Stimulated activated naive CD8-positive, alpha-beta T cell treated with anti-CD3 and anti-CD28 coated beads, Interleukin-15, Interleukin-2, amounts not matched to agents 100 ng/mL and 50 ng/mL, for 24 hours (primary cell): ENCODE results near the gene MGAT4B.
A peak's percentile ranks its signal among the peaks of the same experiment; 100 is the strongest.
"Not testable (repeated sequence)": the region's sequence is repeated elsewhere in the genome, so short reads cannot be mapped to it uniquely, and the experiment has no call there.

Experiments
- H3K27ac Mint-ChIP-seq: one replicate; pipeline ENCODE4 v1.8.0; 2021; ENCODE audit warnings: mild to moderate bottlenecking, mixed read lengths
- H3K27me3 Mint-ChIP-seq: one replicate; pipeline ENCODE4 v1.8.0; 2021; ENCODE audit warnings: mixed read lengths
- H3K36me3 Mint-ChIP-seq: one replicate; pipeline ENCODE4 v1.8.0; 2021; ENCODE audit warnings: low read depth, mixed read lengths
- H3K4me1 Mint-ChIP-seq: one replicate; pipeline ENCODE4 v1.8.0; 2021; ENCODE audit warnings: low read depth, mixed read lengths
- H3K4me3 Mint-ChIP-seq: one replicate; pipeline ENCODE4 v1.8.0; 2021; ENCODE audit warnings: mild to moderate bottlenecking, mixed read lengths
- H3K9me3 Mint-ChIP-seq: one replicate; pipeline ENCODE4 v1.8.0; 2021; ENCODE audit warnings: mixed read lengths

MGAT4B gene

DNA sequence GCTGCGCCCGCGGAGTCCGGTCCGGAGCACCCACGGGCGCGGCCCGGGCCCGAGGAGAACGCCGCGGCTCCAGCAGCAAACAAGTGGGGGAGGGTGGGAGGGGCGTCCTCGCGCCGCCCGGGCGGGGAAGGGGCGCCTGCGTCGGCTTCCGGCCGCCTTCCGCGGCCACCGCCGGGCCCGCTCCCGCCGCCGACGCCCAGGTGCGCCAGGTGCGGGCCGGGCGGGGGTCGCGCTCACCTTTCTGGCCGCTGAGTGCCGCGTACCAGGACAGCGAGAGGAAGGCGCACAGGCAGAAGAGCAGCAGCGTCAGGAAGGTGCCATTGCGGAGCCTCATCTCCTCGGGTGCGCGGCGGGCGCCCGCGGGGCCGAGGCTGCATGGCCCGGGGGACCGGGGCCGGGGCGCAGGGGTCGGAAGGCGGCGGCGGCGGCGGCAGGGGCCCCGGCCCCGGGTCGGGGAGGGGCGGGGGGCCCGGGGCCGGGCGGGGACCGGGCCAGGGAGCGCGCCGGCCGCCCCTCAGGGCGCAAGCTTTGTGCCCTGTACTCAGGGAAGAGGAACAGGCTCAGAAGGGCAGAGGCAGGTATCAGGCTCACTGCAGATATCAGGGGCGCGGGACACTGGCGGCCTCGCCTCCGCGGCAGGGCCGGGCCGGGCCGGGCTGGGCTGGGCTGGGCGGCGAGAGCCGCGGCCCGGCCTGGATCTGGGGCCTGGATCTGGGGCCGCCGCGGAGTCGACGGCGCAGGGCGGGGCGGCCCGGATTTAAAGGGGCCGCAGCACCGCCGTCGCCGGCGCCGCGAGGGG is at the start of gene MGAT4B:
MGAT4B (minus strand) TSS at position 617 of the 799 bp plus-strand sequence; CDS start at position 334, 283 bp downstream.
- Mint-ChIP-seq H3K27ac (no peak within 1 kb of the TSS), H3K27me3 (no peaks in the 10 kb centered on the region), H3K36me3 (peaks cover 4% of the 10 kb centered on the region), H3K9me3 (no peaks in the 10 kb centered on the region), H3K4me3 (peak within 1 kb of the TSS; percentile 84), H3K4me1 (peaks cover 38% of the 10 kb centered on the region)

DNA sequence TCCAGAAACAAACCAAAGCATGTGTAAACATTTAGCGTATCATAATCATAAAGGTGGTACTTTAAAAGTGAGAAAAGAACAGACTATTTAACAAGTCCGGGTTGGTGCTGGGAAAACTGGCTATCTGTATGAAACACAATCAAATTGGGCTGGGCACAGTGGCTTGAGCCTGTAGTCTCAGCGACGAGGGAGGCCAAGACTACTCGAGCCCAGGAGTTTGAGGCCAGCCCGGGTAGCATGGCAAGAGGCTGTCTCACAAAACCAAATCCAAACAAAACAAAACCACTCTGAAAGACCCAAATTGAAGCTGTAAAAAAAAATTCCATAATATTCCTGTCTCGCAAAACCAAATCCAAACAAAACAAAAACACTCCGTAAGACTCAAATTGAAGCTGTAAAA is 47.7 kb upstream of the MGAT4B start:
- Mint-ChIP-seq H3K9me3 (no peaks in the 10 kb centered on the region), H3K27ac (no peak overlapping the region), H3K36me3 (peaks cover 16% of the 10 kb centered on the region), H3K27me3 (no peaks in the 10 kb centered on the region), H3K4me1 (peaks cover 28% of the 10 kb centered on the region), H3K4me3 (no peak overlapping the region)

DNA sequence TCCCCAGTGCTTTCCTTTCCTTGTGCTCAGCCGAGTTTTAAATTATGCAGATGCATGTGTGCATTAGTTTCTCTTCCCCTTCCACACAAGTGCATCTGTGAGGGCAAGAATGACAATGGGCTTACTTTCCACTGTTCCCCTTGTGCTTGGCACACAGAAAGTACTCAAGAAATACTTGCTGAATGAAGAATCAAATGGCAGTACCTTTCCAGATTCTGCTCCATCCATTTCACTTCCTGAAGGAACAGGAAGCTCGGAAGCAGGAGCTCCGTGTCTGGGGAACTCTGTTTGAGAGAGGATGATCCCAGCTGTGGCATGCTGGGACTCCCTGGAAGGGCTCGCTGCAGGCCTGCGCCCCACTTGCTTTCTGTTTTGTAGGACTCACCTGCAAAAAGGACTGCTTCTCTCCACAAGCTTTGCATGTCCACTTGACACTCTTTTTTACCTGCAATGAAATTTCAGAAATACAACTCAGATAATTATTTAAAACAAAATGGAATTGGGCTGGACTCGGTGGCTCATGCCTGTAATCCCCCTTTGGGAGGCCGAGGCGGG is 46.4 kb upstream of the MGAT4B start:
- Mint-ChIP-seq H3K27ac (no peak overlapping the region), H3K4me3 (no peak overlapping the region), H3K9me3 (no peaks in the 10 kb centered on the region)

DNA sequence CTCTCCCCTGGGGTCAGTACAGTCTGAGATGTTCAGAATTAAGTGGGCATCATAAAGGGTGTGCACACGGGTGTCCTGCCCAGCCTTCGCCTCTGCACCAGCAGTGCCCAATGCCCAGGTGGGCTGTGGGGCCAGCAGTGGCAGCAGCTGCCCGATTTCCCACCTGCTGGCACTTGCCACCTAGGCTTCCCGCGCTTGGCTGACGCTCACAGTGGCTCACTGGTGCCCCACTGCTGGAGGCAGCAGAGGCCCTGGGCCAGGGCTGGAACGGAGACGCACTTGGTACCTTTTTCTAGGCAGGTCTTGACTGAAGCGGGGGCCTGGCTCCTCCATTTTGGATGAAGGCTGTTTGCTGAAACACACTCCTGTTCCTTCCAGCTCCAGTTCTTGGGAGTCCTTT is 35.0 kb upstream of the MGAT4B start:
- Mint-ChIP-seq H3K4me3 (no peak overlapping the region), H3K27me3 (no peaks in the 10 kb centered on the region), H3K4me1 (peaks cover 8% of the 10 kb centered on the region), H3K27ac (no peak overlapping the region), H3K9me3 (peaks cover 5% of the 10 kb centered on the region), H3K36me3 (peaks cover 41% of the 10 kb centered on the region)

More for the DNA sequence above, 46.4 kb upstream of the MGAT4B start:
- Mint-ChIP-seq H3K27me3 (no peaks in the 10 kb centered on the region), H3K36me3 (peaks cover 16% of the 10 kb centered on the region), H3K4me1 (peaks cover 26% of the 10 kb centered on the region)

DNA sequence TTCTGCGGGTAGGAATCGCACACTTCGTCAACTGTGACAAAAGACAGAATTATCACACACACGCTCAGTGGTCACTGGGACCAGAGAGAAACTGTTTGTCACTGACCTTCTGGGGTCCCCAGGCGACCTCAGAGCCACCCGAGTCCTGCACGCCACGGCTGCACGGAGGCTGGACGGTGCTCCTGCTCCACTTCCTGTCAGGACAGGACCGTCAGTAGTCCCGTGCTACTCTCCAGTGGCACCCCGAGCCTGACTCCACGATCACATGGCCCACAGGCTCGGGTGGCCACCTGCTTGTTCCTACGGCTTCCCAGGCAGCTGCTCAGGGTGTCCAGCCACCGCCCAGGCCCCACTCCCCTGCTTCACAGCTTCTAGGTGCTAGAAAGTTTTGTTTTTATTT is 34.1 kb upstream of the MGAT4B start:
- no peak overlapping the region for H3K27ac Mint-ChIP-seq
- no peaks in the 10 kb centered on the region for H3K27me3 Mint-ChIP-seq
- H3K4me1 Mint-ChIP-seq: peaks cover 16% of the 10 kb centered on the region
- H3K4me3 Mint-ChIP-seq: no peak overlapping the region
- peaks cover 5% of the 10 kb centered on the region for H3K9me3 Mint-ChIP-seq
- peaks cover 41% of the 10 kb centered on the region for H3K36me3 Mint-ChIP-seq

DNA sequence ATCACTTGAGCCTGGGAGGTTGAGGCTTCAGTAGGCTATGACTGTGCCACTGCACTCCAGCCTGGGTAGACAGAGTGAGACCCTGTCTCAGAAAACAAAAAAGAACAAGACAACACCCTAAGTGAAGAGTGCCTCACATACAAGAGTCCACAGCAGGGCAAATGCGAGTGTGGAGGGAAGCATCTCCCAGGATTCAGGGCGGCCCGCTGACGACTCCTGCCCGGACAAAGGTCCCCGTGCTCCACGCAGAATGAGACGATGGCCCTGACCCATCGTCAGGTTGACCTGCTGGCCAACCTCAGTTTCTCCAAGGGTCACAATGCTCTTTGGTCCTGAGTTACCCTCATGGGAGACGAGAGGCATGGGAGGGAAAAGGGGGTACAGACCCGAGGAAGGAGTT is 33.7 kb upstream of the MGAT4B start:
- Mint-ChIP-seq H3K36me3 (peaks cover 45% of the 10 kb centered on the region), H3K27ac (no peak overlapping the region)

DNA sequence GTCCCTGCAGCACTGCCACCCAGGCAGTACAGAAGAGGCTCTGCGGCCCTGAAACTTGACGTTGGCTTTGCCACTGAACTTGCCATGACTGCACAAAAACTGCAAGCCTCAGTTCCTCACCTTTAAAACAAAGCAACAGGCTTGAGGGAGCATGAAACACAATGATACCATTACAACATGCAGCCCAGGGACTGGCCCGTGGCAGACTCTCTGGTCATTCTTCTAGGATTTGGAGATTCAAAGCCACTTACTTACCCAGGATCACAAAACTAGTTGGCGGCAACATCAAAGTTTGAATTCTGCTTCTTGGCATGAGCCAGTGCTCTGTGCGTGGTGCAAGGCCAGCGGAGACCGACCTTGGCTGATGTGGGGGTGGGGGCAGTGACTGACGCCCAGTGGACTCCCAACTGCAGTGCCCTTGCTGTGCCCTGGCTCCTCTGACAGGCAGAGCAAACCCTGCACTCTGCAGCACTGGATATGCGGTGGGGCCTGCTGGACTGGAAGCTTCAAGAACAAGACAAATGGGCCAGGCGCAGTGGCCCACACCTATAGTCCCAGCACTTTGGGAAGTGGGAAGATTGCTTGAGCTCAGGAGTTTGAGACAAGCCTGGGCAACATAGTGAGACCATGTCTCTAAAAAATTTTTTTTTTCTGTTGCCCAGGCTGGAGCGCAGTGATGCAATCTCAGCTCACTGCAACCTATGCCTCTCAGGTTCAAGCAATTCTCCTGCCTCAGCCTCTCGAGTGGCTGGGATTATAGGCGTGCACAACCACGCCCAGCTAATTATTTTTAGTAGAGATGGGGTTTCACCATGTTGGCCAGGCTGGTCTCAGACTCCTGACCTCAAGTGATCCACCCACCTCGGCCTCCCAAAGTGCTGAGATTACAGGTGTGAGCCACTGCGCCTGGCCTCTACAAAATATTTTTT is 32.9 kb upstream of the MGAT4B start:
- Mint-ChIP-seq H3K27ac (no peak overlapping the region), H3K4me3 (no peak overlapping the region), H3K9me3 (no peaks in the 10 kb centered on the region), H3K27me3 (no peaks in the 10 kb centered on the region), H3K36me3 (peaks cover 41% of the 10 kb centered on the region), H3K4me1 (peaks cover 16% of the 10 kb centered on the region)

More for the DNA sequence above, 33.7 kb upstream of the MGAT4B start:
- Mint-ChIP-seq H3K4me1 (peaks cover 16% of the 10 kb centered on the region), H3K4me3 (no peak overlapping the region), H3K27me3 (no peaks in the 10 kb centered on the region), H3K9me3 (peaks cover 5% of the 10 kb centered on the region)

DNA sequence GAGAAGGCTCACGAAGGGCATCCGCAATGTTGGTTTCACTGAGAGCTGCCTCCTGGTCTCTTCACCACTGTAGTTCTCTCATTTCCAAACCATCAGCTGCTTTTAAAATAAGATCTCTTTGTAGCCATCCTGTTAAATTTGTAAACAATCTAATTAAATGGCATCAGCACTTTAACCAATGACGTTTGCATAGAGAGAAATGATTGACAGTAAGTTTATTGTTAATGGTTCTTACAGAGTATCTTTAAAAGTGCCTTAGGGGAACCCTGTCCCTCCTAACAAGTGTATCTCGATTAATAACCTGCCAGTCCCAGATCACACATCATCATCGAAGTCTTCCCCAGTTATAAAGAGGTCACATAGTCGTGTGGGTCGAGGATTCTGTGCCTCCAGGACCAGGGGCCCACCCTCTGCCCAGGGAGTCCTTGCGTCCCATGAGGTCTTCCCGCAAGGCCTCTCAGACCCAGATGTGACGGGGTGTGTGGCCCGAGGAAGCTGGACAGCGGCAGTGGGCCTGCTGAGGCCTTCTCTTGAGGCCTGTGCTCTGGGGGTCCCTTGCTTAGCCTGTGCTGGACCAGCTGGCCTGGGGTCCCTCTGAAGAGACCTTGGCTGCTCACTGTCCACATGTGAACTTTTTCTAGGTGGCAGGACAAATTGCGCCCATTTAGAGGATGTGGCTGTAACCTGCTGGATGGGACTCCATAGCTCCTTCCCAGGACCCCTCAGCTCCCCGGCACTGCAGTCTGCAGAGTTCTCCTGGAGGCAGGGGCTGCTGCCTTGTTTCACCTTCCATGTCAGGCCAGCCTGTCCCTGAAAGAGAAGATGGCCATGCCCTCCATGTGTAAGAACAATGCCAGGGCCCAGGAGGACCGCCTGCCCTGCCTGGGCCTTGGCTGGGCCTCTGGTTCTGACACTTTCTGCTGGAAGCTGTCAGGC is 30.7 kb upstream of the MGAT4B start:
- Mint-ChIP-seq H3K9me3 (no peaks in the 10 kb centered on the region), H3K4me1 (peaks cover 16% of the 10 kb centered on the region), H3K27ac (peak overlapping the region; percentile 80), H3K27me3 (no peaks in the 10 kb centered on the region), H3K4me3 (no peak overlapping the region), H3K36me3 (peaks cover 49% of the 10 kb centered on the region)

DNA sequence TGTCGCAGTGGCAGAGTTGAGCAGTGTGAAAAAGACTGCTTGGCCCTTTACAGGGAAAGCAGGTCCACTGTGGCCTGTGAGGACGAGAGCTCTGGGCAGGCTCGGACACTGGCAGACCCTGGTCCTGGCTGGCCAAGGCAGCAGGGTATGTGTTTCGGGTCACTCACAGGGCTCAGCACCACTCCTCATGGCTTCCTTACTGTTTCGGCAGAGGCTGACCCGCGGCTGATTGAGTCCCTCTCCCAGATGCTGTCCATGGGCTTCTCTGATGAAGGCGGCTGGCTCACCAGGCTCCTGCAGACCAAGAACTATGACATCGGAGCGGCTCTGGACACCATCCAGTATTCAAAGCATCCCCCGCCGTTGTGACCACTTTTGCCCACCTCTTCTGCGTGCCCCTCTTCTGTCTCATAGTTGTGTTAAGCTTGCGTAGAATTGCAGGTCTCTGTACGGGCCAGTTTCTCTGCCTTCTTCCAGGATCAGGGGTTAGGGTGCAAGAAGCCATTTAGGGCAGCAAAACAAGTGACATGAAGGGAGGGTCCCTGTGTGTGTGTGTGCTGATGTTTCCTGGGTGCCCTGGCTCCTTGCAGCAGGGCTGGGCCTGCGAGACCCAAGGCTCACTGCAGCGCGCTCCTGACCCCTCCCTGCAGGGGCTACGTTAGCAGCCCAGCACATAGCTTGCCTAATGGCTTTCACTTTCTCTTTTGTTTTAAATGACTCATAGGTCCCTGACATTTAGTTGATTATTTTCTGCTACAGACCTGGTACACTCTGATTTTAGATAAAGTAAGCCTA is 29.8 kb upstream of the MGAT4B start:
- Mint-ChIP-seq H3K4me3 (no peak overlapping the region), H3K4me1 (peaks cover 16% of the 10 kb centered on the region), H3K27ac (peak overlapping the region; percentile 80), H3K9me3 (no peaks in the 10 kb centered on the region), H3K27me3 (no peaks in the 10 kb centered on the region), H3K36me3 (peaks cover 52% of the 10 kb centered on the region)

DNA sequence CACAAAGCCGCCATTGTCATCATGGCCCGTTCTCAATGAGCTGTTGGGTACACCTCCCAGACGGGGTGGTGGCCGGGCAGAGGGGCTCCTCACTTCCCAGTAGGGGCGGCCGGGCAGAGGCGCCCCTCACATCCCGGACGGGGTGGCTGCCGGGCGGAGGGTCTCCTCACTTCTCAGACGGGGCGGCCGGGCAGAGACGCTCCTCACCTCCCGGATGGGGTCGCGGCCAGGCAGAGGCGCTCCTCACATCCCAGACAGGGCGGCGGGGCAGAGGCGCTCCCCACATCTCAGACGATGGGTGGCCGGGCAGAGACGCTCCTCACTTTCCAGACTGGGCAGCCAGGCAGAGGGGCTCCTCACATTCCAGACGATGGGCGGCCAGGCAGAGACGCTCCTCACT is 28.2 kb upstream of the MGAT4B start:
- H3K27ac Mint-ChIP-seq, H3K27me3 Mint-ChIP-seq, H3K4me3 Mint-ChIP-seq, H3K9me3 Mint-ChIP-seq: not testable (repeated sequence)
- Mint-ChIP-seq H3K36me3 (peaks cover 56% of the 10 kb centered on the region), H3K4me1 (peaks cover 16% of the 10 kb centered on the region)

DNA sequence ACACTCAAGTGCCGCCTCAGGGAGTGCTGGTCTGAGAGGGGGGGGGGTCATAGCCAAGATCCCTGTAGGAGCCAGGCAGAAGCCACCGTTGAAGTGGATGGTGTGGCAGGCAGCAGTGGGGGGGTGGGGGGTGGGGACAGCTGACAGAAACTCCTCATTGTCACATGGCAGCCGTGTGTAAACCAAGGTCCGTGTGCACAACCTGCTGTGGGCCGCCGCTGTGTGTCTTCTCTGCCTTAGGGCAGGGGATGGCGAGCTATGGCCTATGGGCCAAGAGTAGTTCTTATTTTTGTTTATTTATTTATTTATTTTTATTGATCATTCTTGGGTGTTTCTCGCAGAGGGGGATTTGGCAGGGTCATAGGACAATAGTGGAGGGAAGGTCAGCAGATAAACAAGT is 27.5 kb upstream of the MGAT4B start:
- Mint-ChIP-seq H3K36me3 (peaks cover 63% of the 10 kb centered on the region), H3K27me3 (no peaks in the 10 kb centered on the region), H3K4me3 (no peak overlapping the region), H3K4me1 (peaks cover 16% of the 10 kb centered on the region), H3K27ac (no peak overlapping the region), H3K9me3 (no peaks in the 10 kb centered on the region)

DNA sequence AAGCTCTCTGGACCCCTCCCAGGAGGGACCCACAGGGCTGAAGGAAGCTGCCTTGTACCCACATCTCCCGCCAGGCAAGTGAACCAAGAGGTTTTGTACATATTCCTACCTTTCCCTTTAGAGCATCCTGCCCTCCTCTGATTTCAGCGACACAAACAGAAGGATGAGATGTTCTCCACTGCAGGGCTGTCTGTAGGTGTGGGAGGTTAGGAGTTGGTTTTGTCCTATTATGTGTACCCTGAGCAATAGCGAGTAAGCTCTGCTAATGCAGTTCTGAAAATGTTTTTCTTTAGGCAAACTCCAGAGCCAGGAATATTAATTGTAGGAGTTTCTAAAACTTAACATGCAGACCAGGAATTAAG is 27.0 kb upstream of the MGAT4B start:
- Mint-ChIP-seq H3K36me3 (peaks cover 67% of the 10 kb centered on the region), H3K27me3 (no peaks in the 10 kb centered on the region), H3K9me3 (no peaks in the 10 kb centered on the region), H3K4me3 (no peak overlapping the region), H3K27ac (peak overlapping the region; percentile 63), H3K4me1 (peaks cover 16% of the 10 kb centered on the region)

DNA sequence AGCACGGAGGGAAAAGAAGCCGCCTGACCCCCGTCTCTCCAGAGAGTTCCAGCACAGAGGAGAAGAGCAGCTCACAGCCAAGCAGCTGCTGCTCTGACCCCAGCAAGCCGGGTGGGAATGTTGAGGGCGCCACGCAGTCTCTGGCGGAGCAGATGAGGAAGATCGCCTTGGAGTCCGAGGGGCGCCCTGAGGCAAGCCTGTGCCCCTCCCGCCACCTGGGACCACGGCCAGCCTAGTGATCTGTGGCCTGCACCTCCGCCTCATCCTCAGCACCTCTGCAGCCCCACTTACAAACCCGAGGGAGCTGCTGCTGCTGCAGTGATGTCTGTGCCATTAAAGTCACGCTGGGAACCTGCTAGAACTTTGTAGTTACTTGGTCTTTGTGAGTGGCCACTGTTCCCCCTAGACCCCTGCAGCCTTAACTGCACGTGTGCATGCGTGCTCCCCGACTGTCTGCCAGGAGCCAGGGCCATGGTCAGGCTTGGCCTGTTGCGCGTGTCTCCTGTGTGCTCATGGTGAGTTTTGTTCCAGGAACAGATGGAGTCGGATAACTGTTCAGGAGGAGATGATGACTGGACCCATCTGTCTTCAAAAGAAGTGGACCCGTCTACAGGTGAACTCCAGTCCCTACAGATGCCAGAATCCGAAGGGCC is 26.5 kb upstream of the MGAT4B start:
- peaks cover 70% of the 10 kb centered on the region for H3K36me3 Mint-ChIP-seq
- H3K9me3 Mint-ChIP-seq: no peaks in the 10 kb centered on the region
- peak overlapping the region; percentile 63 for H3K27ac Mint-ChIP-seq
- H3K4me1 Mint-ChIP-seq: peaks cover 17% of the 10 kb centered on the region
- no peaks in the 10 kb centered on the region for H3K27me3 Mint-ChIP-seq
- no peak overlapping the region for H3K4me3 Mint-ChIP-seq
